IMR-90 (cell line): ENCODE results near the gene TIMM44. TPM values are rescaled to one million over a fixed set of nuclear protein-coding genes. Genes with fewer than 3 reads are reported as not detected.

Source experiments
- ATAC-seq: fragments of 200-7000 bp; cut with Tn5 transposase; 2 replicates; pipeline ENCODE4 v1.9.1; 2020; ENCODE audit warnings: low read depth, mild to moderate bottlenecking, moderate library complexity
- BruUV-seq: library from RNA; stranded (reverse); fragments of 400-500 nt; replicated peaks from 2 replicates; lab custom pipeline; 2021; lab: Mats Ljungman, UMichigan
- CTCF ChIA-PET: fragments of 300-600 bp; formaldehyde crosslinking; extraction: SDS; loops from one replicate; lab custom pipeline; 2021; ENCODE audit warnings: antibody characterized with exemption; lab: Yijun Ruan, JAX
- POLR2A ChIA-PET: fragments of 300-600 bp; sonication (Branson Sonifier 250); formaldehyde crosslinking; loops from one replicate; lab custom pipeline; 2022; ENCODE audit warnings: antibody characterized with exemption; ENCODE audit not compliant: unreplicated experiment; lab: Charles Lee
- DNase-seq: peaks from one replicate; pipeline ENCODE4 v3.0.0; 2013
- H2AFZ ChIP-seq: replicated peaks from 2 replicates; pipeline ENCODE3; 2013; ENCODE audit warnings: low read length, mild to moderate bottlenecking; ENCODE audit not compliant: poor library complexity
- H2AK5ac ChIP-seq: 2 replicates; pipeline ENCODE4 v1.6.1; 2013; ENCODE audit warnings: low read depth, low read length, inconsistent platforms
- H2AK9ac ChIP-seq: replicated peaks from 2 replicates; pipeline ENCODE3; 2013; ENCODE audit warnings: mild to moderate bottlenecking, low read depth, low read length, moderate library complexity; ENCODE audit not compliant: poor library complexity
- H2BK120ac ChIP-seq: 2 replicates; pipeline ENCODE4 v1.6.1; 2013; ENCODE audit warnings: low read depth, low read length, inconsistent platforms
- H2BK15ac ChIP-seq: 3 replicates; pipeline ENCODE4 v1.6.1; 2013; ENCODE audit warnings: low read depth, low read length, inconsistent platforms
- H2BK20ac ChIP-seq: 2 replicates; pipeline ENCODE4 v1.6.1; 2013; ENCODE audit warnings: low read depth, mild to moderate bottlenecking, inconsistent platforms, low read length, moderate library complexity
- H2BK5ac ChIP-seq: 2 replicates; pipeline ENCODE4 v1.6.1; 2013; ENCODE audit warnings: mild to moderate bottlenecking, low read depth, low read length, inconsistent platforms; ENCODE audit not compliant: poor library complexity, severe bottlenecking
- H3K14ac ChIP-seq: replicated peaks from 2 replicates; pipeline ENCODE4 v1.6.1; 2013; ENCODE audit warnings: low read depth, low read length, inconsistent platforms
- H3K18ac ChIP-seq: 2 replicates; pipeline ENCODE4 v1.6.1; 2013; ENCODE audit warnings: low read depth, low read length, control low read depth
- H3K23ac ChIP-seq: 2 replicates; pipeline ENCODE4 v1.6.1; 2013; ENCODE audit warnings: low read depth, low read length, inconsistent platforms
- H3K27ac ChIP-seq: 2 replicates; pipeline ENCODE4 v1.5.1; 2013; ENCODE audit warnings: mild to moderate bottlenecking, control low read depth, low read length; ENCODE audit not compliant: insufficient read depth
- H3K27me3 ChIP-seq: 2 replicates; pipeline ENCODE4 v1.6.1; 2013; ENCODE audit warnings: low read length; ENCODE audit not compliant: control insufficient read depth, insufficient read depth
- H3K36me3 ChIP-seq: 2 replicates; pipeline ENCODE4 v1.6.1; 2013; ENCODE audit warnings: low read length, mixed read lengths; ENCODE audit not compliant: control insufficient read depth, insufficient read depth
- H3K4ac ChIP-seq: 2 replicates; pipeline ENCODE4 v1.6.1; 2013; ENCODE audit warnings: low read depth, low read length, inconsistent platforms
- H3K4me1 ChIP-seq: 2 replicates; pipeline ENCODE4 v1.6.1; 2013; ENCODE audit warnings: low read length, mixed read lengths; ENCODE audit not compliant: control insufficient read depth, insufficient read depth
- H3K4me2 ChIP-seq: 2 replicates; pipeline ENCODE4 v1.6.1; 2013; ENCODE audit warnings: low read depth, mild to moderate bottlenecking, control low read depth, low read length, moderate library complexity
- H3K4me3 ChIP-seq: 2 replicates; pipeline ENCODE4 v1.5.1; 2013; ENCODE audit warnings: low read depth, mild to moderate bottlenecking, control low read depth, low read length, moderate library complexity; ENCODE audit not compliant: insufficient read depth
- H3K56ac ChIP-seq: 2 replicates; pipeline ENCODE4 v1.6.1; 2013; ENCODE audit warnings: low read length, inconsistent platforms; ENCODE audit not compliant: insufficient read depth; ENCODE audit errors: extremely low read depth
- H3K79me1 ChIP-seq, 2 experiments: 2 replicates each; pipeline ENCODE4 v1.6.1; 2013; ENCODE audit warnings: low read length in 2 of 2, inconsistent platforms in 1 of 2, low read depth in 1 of 2
- H3K9ac ChIP-seq: 2 replicates; pipeline ENCODE4 v1.6.1; 2013; ENCODE audit warnings: low read depth, low read length, control low read depth
- H3K9me1 ChIP-seq: 2 replicates; pipeline ENCODE4 v1.6.1; 2013; ENCODE audit warnings: low read length, inconsistent platforms; ENCODE audit not compliant: insufficient read depth
- H3K9me3 ChIP-seq: 2 replicates; pipeline ENCODE4 v1.6.1; 2013; ENCODE audit warnings: low read length; ENCODE audit not compliant: control insufficient read depth, insufficient read depth
- H4K20me1 ChIP-seq: 2 replicates; pipeline ENCODE4 v1.6.1; 2013; ENCODE audit warnings: low read length, inconsistent platforms; ENCODE audit not compliant: insufficient read depth
- H4K5ac ChIP-seq: 2 replicates; pipeline ENCODE4 v1.6.1; 2013; ENCODE audit warnings: mild to moderate bottlenecking, low read depth, low read length, control low read depth
- H4K8ac ChIP-seq, 2 experiments: 2 replicates each; pipeline ENCODE4 v1.6.1; 2013; ENCODE audit warnings: low read depth in 2 of 2, low read length in 2 of 2, control low read depth in 1 of 2, inconsistent platforms in 1 of 2
- H4K91ac ChIP-seq: 2 replicates; pipeline ENCODE4 v1.6.1; 2013; ENCODE audit warnings: low read depth, low read length, inconsistent platforms; ENCODE audit not compliant: insufficient read depth
- CEBPB ChIP-seq: IDR thresholded peaks from 2 replicates; pipeline ENCODE4 v1.6.1; 2012; ENCODE audit warnings: low read depth, low read length, improper control_type of control experiment
- MXI1 ChIP-seq: IDR thresholded peaks from 2 replicates; pipeline ENCODE4 v1.6.1; 2012; ENCODE audit warnings: low read depth, mild to moderate bottlenecking, low read length, moderate library complexity, borderline replicate concordance
- RFX5 ChIP-seq: IDR thresholded peaks from 2 replicates; pipeline ENCODE4 v1.8.0; 2012; ENCODE audit warnings: low read depth, mild to moderate bottlenecking, low read length, moderate library complexity
- WGBS, 2 experiments: methylation state at CpG; one replicate each; pipeline versions ENCODE4 v1.1.5 to v1.1.7; 2013; ENCODE audit warnings: missing lambda C conversion rate in 2 of 2; ENCODE audit not compliant: insufficient read length in 1 of 2; ENCODE audit errors: extremely low coverage in 2 of 2; 5-methylcytosine and 5-hydroxymethylcytosine counted together
- dilution Hi-C: fragments of 300-500 bp; cut with HindIII; formaldehyde crosslinking; loops from one replicate; pipeline ENCODE4 v1.14.3; 2018; ENCODE audit warnings: low sequenced_read_pairs; ENCODE audit not compliant: unreplicated experiment
- in situ Hi-C: fragments of 300-500 bp; cut with MboI; formaldehyde crosslinking; loops from 3 replicates; pipeline ENCODE4 v1.14.3; 2019; ENCODE audit warnings: low sequenced_read_pairs, inconsistent platforms, mixed read lengths
- intact Hi-C: fragments of 100-400 bp; cut with micrococcal nuclease; formaldehyde crosslinking; loops from 2 replicates; pipeline ENCODE4 v1.10.0; 2022
- polyA plus RNA-seq, 3 experiments: library from polyadenylated mRNA; depleted of rRNA; stranded (reverse); fragments of >200 nt; gene quantifications; 2 replicates each; pipeline ENCODE4 v1.2.3, GENCODE V29; 2012; ENCODE audit warnings: low replicate concordance in 1 of 3
- total RNA-seq: library from RNA; depleted of rRNA; stranded (reverse); fragments of >200 nt; gene quantifications from 2 replicates; pipeline ENCODE4 v1.2.3, GENCODE V29; 2012

Gene TIMM44
- total and polyA plus RNA-seq, 2 of the 4 experiments (the other 2 are of a cell fraction): 37.6 to 52.3 TPM

DNA sequence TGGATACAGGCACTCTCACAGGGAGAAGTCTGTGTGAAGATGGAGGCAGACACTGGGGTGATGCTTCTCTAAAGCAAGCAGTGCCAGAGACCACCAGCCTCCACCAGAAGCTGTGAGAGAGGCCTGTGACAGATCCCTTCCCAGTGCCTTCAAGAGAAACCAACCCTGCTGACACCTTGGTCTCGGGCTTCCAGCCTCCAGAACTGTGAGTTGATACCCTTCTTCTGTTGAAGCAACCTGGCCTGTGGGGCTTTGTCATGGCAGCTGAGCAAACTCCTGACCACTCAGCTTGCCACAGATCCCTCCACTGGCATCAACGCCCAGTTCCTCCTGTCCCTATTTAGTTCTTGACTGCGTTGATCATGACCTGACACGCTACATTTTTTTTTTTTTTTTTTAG lies 33.0 kb upstream of the TIMM44 start:
- 100% methylated on average over 2 of the region's 4 CpGs; no CpG with 5 or more reads in 1 of the 2 experiments for WGBS, 2 experiments
- dilution Hi-C loops: no loop called here
- Histone ChIP-seq H3K79me1 (peaks cover 25 to 41% of the 10 kb centered on the region in 2 experiments), H4K5ac (no peak overlapping the region), H3K9ac (no peak overlapping the region), H3K23ac (no peak overlapping the region), H2AK9ac (no peak overlapping the region), H2BK5ac (no peak overlapping the region), H2BK15ac (no peak overlapping the region), H3K18ac (no peak overlapping the region), H2AK5ac (no peak overlapping the region), H2AFZ (no peak overlapping the region), H4K91ac (no peak overlapping the region), H2BK20ac (no peak overlapping the region), H3K36me3 (peaks cover 68% of the 10 kb centered on the region), H4K20me1 (peaks cover 60% of the 10 kb centered on the region), H4K8ac (no peak overlapping the region), H3K14ac (no peak overlapping the region), H3K4me2 (no peak overlapping the region), H3K56ac (no peak overlapping the region), H3K27ac (no peak overlapping the region), H3K9me3 (no peaks in the 10 kb centered on the region), H2BK120ac (no peak overlapping the region), H3K9me1 (no peaks in the 10 kb centered on the region), H3K27me3 (no peaks in the 10 kb centered on the region), H3K4me1 (no peaks in the 10 kb centered on the region), H3K4ac (no peak overlapping the region), H3K4me3 (no peak overlapping the region)
- intact Hi-C loops: no loop called here
- in situ Hi-C loops: loop anchor here (10.0 kb wide), 1 partner anchor 278 kb away; no protein-coding TSS in a partner anchor
- ATAC-seq: no peak
- CTCF ChIA-PET: no interaction called here
- BruUV-seq: no TSS peak
- POLR2A ChIA-PET: no interaction called here
- DNase-seq: no peak
- TF ChIP-seq MXI1 (no peak), CEBPB (no peak), RFX5 (no peak)
